Lower leg skin (tissue), 4 donors: ENCODE measurements around the gene DOK4. TPM values are rescaled to one million over a fixed set of nuclear protein-coding genes. Genes with fewer than 3 reads are reported as not detected.

Experiments used
- DNase-seq, 2 donors: peaks; one replicate each; pipeline ENCODE4 v3.0.0-alpha.2; 2019; ENCODE audit warnings: low spot score in 2 of 2
- H3K4me3 ChIP-seq: fragments of 200-600 bp; sonication (generic); 2 replicates; pipeline ENCODE4 v1.5.1; 2017; ENCODE audit warnings: mild to moderate bottlenecking, low read depth; ENCODE audit not compliant: poor library complexity, severe bottlenecking
- POLR2A ChIP-seq, 2 donors: fragments of 450-650 bp; IDR thresholded peaks; one replicate each; pipeline ENCODE4 v1.6.1; 2016 to 2017; ENCODE audit warnings: antibody characterized with exemption in 2 of 2, mild to moderate bottlenecking in 1 of 2, moderate library complexity in 1 of 2
- WGBS, 2 donors: methylation state at CpG; one replicate each; pipeline ENCODE4 v1.1.5; 2018; 5-methylcytosine and 5-hydroxymethylcytosine counted together
- intact Hi-C: fragments of 100-400 bp; cut with DNase I; formaldehyde crosslinking; loops from one replicate; pipeline ENCODE4 v1.15.0; 2023; ENCODE audit warnings: low total_unique reads
- total RNA-seq, 4 donors: library from RNA; depleted of rRNA; stranded (reverse); fragments of >200 nt; gene quantifications; one replicate each; pipeline ENCODE4 v1.1.0, GENCODE V29; 2016
- TF ChIP-seq, protein P1 (sequence below), 3 donors: fragments of 450-650 bp; IDR thresholded peaks; one replicate each; pipeline ENCODE4 v1.5.1; 2016; ENCODE audit warnings: antibody characterized with exemption in 3 of 3, mild to moderate bottlenecking in 3 of 3, moderate library complexity in 2 of 3

The DOK4 gene
- total RNA-seq, 4 donors from 2014 or later: 38.9 to 60.5 (median 44.6) TPM

DNA sequence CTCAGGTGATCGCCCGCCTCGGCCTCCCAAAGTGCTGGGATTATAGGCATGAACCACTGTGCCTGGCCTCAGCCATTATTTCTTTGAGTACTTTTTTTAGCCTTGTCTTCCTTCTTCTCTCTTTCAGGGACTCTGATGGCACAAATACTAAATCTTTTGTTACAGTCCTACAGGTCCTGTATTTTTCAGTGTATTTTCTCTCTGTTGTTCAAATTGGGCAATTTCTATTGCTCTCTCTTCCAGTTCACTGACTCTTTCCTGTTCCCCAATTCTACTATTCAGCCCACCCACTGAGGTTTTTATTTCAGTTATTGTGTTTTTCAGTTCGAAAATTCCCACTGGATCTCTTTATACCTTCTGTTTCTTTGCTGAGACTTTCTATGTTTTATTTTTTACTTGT lies 7.5 kb upstream of the DOK4 start:
- no peak for TF ChIP-seq POLR2A (IDR thresholded peaks at IDR 0.05)
- TF ChIP-seq, protein P1, sequence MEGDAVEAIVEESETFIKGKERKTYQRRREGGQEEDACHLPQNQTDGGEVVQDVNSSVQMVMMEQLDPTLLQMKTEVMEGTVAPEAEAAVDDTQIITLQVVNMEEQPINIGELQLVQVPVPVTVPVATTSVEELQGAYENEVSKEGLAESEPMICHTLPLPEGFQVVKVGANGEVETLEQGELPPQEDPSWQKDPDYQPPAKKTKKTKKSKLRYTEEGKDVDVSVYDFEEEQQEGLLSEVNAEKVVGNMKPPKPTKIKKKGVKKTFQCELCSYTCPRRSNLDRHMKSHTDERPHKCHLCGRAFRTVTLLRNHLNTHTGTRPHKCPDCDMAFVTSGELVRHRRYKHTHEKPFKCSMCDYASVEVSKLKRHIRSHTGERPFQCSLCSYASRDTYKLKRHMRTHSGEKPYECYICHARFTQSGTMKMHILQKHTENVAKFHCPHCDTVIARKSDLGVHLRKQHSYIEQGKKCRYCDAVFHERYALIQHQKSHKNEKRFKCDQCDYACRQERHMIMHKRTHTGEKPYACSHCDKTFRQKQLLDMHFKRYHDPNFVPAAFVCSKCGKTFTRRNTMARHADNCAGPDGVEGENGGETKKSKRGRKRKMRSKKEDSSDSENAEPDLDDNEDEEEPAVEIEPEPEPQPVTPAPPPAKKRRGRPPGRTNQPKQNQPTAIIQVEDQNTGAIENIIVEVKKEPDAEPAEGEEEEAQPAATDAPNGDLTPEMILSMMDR (IDR thresholded peaks at IDR 0.05): no peak
- WGBS, 2 donors: 95% methylated on average over 4 of the region's 4 CpGs
- intact Hi-C loops: no loop called here
- H3K4me3 ChIP-seq: no peak overlapping the region
- DNase-seq: no peak

DNA sequence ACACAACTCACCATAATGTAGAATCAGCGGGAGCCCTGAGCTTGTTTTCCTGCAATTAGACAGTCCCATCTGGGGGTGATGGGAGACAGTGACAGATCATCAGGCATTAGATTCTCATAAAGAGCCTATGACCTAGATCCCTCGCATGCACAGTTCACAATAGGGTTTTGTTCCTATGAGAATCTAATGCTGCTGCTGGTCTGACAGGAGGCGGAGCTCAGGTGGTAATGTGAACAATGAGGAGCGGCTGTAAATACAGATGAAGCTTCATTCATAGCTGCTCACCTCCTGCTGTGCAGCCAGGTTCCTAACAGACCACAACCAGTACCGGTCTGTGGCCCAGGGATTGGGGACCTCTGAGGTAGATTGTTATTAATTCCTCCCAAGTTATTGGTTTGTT lies 2.9 kb upstream of the DOK4 start:
- no peak for DNase-seq
- 87 to 92% methylated on average over 5 of the region's 5 CpGs for WGBS, 2 donors
- TF ChIP-seq POLR2A (IDR thresholded peaks at IDR 0.05): no peak
- TF ChIP-seq, protein P1 (IDR thresholded peaks at IDR 0.05): no peak
- intact Hi-C loops: no loop called here
- no peak overlapping the region for H3K4me3 ChIP-seq

DNA sequence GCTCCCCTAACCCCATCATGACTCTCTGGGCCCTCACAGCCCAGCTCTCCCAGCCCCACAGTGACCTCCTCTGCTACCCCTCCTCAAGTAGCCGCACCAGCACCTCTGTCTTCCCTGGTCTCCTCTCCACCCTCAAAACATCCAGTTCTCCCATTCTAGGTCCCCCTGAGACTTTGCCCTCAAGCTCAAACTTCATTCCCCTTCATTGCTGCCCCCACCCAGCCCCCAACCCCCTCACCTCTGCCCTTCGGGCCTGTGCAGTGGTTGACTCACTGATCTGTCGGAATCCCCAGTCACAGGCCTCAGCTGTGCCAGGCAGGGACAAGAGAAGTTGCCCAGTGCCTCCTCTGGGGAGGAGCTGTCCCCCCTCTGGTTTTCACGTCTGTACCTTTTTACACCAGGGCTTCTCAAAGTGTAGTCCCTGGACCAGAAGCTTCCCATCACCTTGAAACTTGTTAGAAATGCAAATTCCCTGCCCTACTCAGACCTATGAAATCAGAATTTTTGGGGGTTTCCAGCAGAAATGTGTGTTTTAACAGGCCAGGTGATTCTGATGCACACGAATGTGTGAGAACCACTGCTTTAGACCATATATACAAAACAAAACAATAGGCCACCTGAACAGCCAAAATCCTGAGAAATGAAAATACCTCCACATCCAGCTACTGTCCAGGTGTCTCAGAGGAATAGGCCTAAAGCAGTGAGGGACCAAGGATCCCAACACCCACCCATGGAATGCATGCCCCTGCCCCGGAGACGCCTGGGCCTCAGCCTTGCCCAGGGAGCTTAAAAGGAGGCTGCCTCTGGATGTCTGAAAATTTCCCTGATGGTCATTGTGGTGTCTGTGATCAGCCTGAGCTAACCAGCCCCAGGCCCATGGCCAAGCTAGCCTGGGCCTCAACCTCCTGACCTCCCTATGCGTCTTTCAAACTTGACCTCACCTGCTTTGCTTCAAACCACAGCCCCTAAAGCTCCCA lies 853 bp upstream of the DOK4 start:
- H3K4me3 ChIP-seq: no peak overlapping the region
- DNase-seq: no peak
- intact Hi-C loops: no loop called here
- no peak for TF ChIP-seq POLR2A (IDR thresholded peaks at IDR 0.05)
- TF ChIP-seq, protein P1 (IDR thresholded peaks at IDR 0.05): no peak
- WGBS, 2 donors: 69 to 81% methylated on average over 8 of the region's 8 CpGs

- DNase-seq: no peak
- intact Hi-C loops: no loop called here
- TF ChIP-seq, protein P1 (IDR thresholded peaks at IDR 0.05): no peak
- no peak for TF ChIP-seq POLR2A (IDR thresholded peaks at IDR 0.05)
- H3K4me3 ChIP-seq: peak overlapping the region; percentile 67
- WGBS, 2 donors: 42 to 48% methylated on average over 10 to 14 of the region's 14 CpGs
Observed at GRCh38 chr16:57485091-57485915, 990 bp downstream of the DOK4 start.

DNA sequence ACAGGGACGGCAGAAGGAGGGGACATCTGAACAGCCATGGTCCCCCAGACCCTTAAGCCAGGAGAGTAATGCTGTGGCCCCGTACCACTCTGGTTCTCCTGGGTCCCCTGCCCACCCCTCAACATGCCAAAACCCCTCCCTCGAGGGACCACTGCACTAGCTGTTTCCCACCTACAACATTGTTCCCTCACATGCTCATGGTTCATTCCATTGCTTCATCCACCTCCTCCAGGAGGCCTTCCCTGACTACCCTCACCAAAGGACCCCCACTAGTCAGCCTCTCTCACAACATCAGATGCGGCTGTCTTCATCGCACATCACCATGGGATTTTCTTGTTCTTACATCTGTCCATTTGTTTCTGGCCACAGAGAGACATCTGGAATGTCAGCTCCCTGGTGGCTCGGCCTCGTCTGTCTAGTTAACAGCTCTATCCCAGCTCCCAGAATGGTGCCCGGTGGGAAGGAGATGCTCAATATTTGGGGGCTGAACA lies 1.7 kb downstream of the DOK4 start:
- no peak for TF ChIP-seq POLR2A (IDR thresholded peaks at IDR 0.05)
- TF ChIP-seq, protein P1 (IDR thresholded peaks at IDR 0.05): no peak
- intact Hi-C loops: no loop called here
- no peak for DNase-seq
- 71 to 73% methylated on average over 8 of the region's 8 CpGs for WGBS, 2 donors
- H3K4me3 ChIP-seq: no peak overlapping the region
